Hypothalamus (tissue), 51 donors: ENCODE data around the gene UCK2.
A peak's percentile ranks its signal among the peaks of the same experiment; 100 is the strongest.

Experiments used
- DNase-seq, 51 donors: peaks; one replicate each; lab custom pipeline; 2025; lab: John Stamatoyannopoulos, UW

The UCK2 gene

GRCh38 chr1:165897326-165898303 is 70.2 kb downstream of the UCK2 start:
- no peak for DNase-seq

GRCh38 chr1:165898837-165899236 is 71.4 kb downstream of the UCK2 start:
- DNase-seq: peak in 1 of 51 donors; percentile 19

- no peak for DNase-seq
These were observed 72.1 kb downstream of the UCK2 start for GRCh38 chr1:165899461-165899941.

- DNase-seq: peak in 1 of 51 donors; percentile 5
These were observed 73.4 kb downstream of the UCK2 start for GRCh38 chr1:165900576-165901380.

- peak in 1 of 51 donors; percentile 22 for DNase-seq
These were observed 75.2 kb downstream of the UCK2 start for GRCh38 chr1:165902565-165902964.

- no peak for DNase-seq
These were observed 76.3 kb downstream of the UCK2 start for GRCh38 chr1:165903672-165904071.

- DNase-seq: no peak
These were observed 77.5 kb downstream of the UCK2 start for GRCh38 chr1:165904948-165905347.

- no peak for DNase-seq
These were observed 78.4 kb downstream of the UCK2 start for GRCh38 chr1:165905853-165906252.

- DNase-seq: no peak
These were observed 79.9 kb downstream of the UCK2 start for GRCh38 chr1:165907256-165907857.

GRCh38 chr1:165910764-165911421 is 83.5 kb downstream of the UCK2 start:
- DNase-seq: no peak

- DNase-seq: no peak
These were observed 84.3 kb downstream of the UCK2 start for GRCh38 chr1:165911609-165912281.

- DNase-seq: no peak
These were observed 85.2 kb downstream of the UCK2 start for GRCh38 chr1:165912638-165913037.

- DNase-seq: peak in 38 of 51 donors; percentile 3 to 79 (median 30)
These were observed 86.9 kb downstream of the UCK2 start for GRCh38 chr1:165914136-165914798.

GRCh38 chr1:165915480-165915879 is 88.1 kb downstream of the UCK2 start:
- DNase-seq: no peak

GRCh38 chr1:165915932-165916348 is 88.5 kb downstream of the UCK2 start:
- DNase-seq: no peak

- no peak for DNase-seq
These were observed 89.8 kb downstream of the UCK2 start for GRCh38 chr1:165917166-165917565.

GRCh38 chr1:165924117-165924516 is 96.7 kb downstream of the UCK2 start:
- no peak for DNase-seq

GRCh38 chr1:165925498-165926079 is 98.2 kb downstream of the UCK2 start:
- no peak for DNase-seq

GRCh38 chr1:165927169-165927568 is 99.8 kb downstream of the UCK2 start:
- no peak for DNase-seq
